Fibroblast of skin of right biceps (primary cell): Measurements from ENCODE around the gene MTG2.

Experiments used
- DNase-seq: peaks from one replicate; pipeline ENCODE4 v3.0.0-alpha.2; 2013

The MTG2 gene

DNA sequence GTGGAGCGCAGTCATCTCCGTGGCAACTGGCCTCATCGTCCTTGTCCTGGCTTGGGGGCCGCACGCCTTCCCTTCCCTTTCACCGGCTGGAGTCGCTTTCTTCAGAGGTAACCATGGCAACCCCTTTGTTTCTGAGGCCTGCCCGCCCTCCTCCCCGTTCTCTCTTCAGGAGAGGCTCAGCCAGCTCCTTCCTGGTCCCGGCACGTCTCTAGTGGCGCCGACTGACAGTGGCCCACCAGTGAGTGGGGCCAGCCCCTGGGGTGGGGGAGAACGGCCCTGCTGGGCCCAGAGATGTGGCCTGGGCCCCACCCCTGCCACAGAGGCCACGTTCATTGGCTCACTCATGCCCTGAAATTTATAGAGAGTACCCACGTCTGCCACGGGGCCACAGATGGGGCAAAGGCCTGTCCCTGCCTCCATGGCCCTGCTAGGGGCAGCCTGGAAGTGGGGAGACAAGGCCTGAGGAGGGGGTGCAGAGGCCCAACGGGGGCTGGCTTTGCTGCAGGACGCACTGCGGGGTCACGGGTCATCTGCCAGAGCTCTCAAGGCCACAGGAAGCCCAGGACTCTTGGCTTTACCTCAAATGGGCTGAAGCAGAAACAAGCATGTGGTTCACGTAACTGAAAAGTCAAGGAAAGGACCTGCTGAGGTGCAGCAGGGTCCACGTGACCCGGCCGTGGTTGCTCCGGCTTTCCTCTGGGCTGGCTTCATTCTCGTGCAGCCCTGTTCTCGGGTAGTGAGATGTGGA, 54.1 kb downstream of the MTG2 start:
- DNase-seq = peak; percentile 8

DNA sequence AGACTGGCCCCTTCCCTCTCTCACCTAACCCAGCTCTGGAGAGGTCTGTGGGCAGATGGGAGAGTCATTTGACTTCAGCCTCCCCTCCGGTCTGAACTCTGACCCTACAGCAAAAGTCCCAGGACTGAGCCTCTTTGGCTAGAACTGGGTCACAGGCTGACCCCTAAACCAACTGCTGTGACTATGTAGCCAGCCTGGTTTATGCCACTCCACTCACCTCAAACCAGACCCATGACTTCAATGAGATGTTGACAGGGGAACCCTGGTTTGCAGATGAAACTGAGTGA, 54.6 kb downstream of the MTG2 start:
- DNase-seq = no peak

GRCh38 chr20:62237801-62238568, 55.2 kb downstream of the MTG2 start, which contains the start of gene OSBPL2:
Gene OSBPL2 (plus strand): TSS chr20:62238521. CDS start chr20:62256185, 17,664 bp downstream.
- DNase-seq = peak; percentile 96

DNA sequence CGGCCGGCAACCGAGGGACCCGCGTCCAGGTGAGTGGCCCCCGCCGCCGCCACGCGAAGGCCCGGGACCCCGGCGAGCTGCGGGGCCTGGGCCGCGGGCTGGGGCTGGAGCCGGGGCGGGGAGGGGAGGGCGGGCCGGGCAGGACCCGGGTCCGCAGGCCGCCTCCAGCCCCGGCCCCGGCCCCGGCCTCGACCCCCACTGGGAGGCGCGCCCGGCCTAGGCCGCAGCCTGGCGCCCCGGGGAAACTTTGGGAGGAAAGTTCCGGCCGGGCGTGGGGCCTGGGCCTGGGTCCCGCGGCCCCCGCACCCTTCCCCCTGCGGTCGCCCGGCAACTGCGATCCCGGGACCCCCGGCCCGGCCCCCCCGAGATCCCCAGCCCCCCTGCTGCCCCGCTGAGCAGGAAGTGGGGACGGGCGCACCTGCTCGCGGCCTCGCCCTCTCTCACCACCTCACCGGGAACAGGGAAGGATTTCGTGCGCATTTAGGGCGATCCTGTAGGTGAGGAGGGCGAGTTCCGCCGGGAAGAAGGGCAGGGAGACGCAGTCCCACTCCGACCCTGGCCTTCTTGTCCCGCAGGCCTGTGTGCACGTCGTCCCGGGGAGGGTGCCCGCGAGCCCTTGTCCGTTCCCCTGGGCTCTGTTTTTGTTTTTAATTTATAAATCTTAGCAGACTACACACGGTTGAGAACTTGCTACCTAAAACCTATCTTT, 55.9 kb downstream of the MTG2 start:
- no peak for DNase-seq

DNA sequence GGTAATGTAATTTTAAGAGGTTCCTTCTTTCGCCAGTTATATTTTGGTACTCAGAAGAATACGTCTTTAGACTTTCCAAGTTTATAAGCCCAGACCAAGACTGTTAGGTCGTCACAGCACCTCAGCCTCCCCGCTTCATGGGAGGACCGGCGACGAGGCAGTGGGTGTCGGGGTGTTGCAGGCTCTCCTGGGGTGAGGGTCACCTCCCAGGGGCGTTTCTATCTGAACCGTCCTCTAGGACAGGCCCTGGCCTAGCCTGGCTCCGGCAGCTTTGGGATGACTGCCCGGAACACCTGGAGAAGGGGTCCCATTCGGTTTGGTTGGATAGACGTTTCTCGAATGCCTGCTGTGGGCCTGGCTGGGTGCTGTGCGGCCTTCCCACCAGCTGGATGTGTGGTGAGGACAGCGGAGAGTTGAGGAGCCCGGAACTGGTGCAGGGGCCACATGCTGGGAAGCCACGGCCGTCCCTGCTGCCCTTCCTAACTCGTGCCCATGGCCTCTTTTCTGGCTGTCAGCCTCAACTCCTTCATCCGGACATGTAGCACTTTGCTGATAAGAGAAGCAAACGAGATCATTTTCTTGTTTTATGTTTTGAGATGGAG, 56.6 kb downstream of the MTG2 start:
- no peak for DNase-seq

GRCh38 chr20:62240020-62240685, 57.3 kb downstream of the MTG2 start:
- DNase-seq = no peak

DNA sequence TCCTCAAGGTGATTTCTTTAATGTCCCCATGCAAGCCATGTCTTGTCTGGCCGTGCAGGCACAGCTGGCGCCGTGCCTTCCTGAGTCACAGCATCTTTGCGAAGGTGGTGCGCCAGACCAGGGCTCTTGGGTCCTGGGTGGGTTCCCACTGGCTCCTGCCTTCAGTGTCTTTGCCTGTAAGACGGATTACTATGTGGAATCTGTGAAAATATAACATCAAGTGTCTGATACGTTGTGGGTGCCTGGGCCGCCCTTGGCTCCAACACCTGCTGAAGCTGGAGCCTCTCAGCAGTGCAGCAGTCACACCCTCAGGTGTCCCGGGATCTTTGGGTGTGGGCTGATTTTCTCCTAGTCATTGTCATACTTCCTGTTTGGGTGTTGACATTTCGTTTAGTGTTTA, 58.7 kb downstream of the MTG2 start:
- DNase-seq = no peak

DNA sequence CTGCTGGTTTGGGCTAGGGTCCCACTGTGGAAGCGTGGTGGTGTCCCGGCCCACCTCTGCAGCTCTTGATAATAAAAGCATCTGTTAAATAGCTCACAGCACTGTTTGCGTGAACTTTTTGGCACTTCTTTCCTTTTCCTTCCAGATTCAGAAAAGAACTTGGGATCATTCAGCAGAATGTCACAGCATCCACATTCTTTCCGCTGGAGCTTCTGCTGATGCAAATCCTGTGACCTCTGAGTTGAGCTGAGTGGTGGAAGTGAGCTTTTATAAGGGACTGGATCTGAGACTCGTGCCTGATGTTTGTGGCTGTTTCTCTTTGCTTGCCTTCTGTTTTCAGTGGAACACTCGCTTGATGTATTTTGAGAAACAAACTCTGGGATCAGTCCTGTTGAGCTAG, 59.3 kb downstream of the MTG2 start:
- DNase-seq = no peak

- DNase-seq = no peak
These were observed 60.3 kb downstream of the MTG2 start for GRCh38 chr20:62243106-62243505.

DNA sequence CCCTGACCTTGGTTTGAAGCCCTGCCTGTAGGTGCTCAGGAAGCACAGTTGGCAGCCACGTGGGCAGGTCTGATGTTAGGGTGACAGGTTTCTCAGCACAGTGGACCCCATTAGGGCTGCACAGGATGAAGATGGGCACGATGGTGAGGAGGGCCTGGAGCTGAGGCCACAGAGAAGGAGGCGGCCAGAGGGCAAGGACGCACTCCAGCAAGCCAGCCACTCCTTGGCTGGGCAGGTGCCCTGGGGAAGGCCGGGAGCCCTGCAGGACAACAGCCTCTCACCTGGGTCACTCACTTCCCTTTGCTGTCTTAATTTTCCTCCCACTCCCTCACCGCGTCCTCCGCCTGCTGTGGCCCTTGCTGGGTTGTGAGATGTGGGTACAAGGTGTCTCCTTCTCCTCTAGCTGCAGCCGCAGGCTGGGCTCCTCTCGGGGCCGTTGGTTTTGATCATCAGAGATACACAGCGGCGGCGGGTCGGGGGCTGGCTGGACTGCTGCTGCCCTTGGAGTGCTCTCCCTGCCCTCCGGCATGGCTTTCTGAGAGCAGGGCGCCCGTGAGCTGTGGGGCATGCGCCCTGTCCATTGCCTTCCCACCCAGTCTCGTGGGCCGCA, 61.2 kb downstream of the MTG2 start:
- no peak for DNase-seq

- DNase-seq = no peak
These were observed 61.8 kb downstream of the MTG2 start for GRCh38 chr20:62244644-62245108.

GRCh38 chr20:62245911-62246280, 63.1 kb downstream of the MTG2 start:
- no peak for DNase-seq

DNA sequence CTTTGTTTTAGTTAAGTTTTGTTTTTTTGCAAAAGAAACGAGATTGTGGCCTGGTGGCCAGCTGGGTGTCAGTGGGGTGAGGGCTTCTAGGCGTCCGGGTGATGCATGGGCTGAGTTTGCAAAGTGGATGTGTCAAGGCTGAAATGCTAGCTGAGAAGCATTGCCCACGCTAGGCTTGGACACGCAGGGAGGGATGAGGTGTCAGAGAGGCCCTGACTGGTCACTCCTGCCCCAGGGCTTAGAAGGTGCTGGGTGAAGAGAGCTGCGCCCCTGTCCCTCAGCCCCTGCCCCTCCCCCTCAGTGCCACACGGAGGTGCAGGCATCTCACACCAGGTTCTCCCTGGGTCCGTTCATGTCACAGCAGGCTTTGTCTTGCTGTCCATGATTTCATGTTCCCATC, 63.6 kb downstream of the MTG2 start:
- DNase-seq = no peak

GRCh38 chr20:62246872-62247652, 64.2 kb downstream of the MTG2 start:
- DNase-seq = no peak

GRCh38 chr20:62248890-62249560, 66.2 kb downstream of the MTG2 start:
- no peak for DNase-seq

- peak; percentile 28 for DNase-seq
These were observed 69.6 kb downstream of the MTG2 start for GRCh38 chr20:62252342-62252966.
